Stimulated activated CD8-positive, alpha-beta memory T cell treated with anti-CD3 and anti-CD28 coated beads, Interleukin-15, amount 100 ng/mL, for 48 hours (primary cell): Measurements from ENCODE around the gene NDRG4.

ENCODE experiments used
- DNase-seq, 2 donors: peaks; one replicate each; pipeline ENCODE4 v3.0.0-alpha.2; 2020; ENCODE audit warnings: low read depth in 2 of 2

NDRG4 gene

GRCh38 chr16:58541711-58542110 is 41.8 kb downstream of the NDRG4 start:
- no peak for DNase-seq

GRCh38 chr16:58542291-58542690 is 42.3 kb downstream of the NDRG4 start:
- no peak for DNase-seq

- DNase-seq: no peak
Measured at GRCh38 chr16:58543685-58544084, 43.7 kb downstream of the NDRG4 start.

GRCh38 chr16:58548378-58548777 is 48.4 kb downstream of the NDRG4 start:
- no peak for DNase-seq

GRCh38 chr16:58551496-58551895 is 51.6 kb downstream of the NDRG4 start:
- DNase-seq: no peak

- no peak for DNase-seq
Measured at GRCh38 chr16:58556678-58557077, 56.7 kb downstream of the NDRG4 start.
